GM19395 (cell line): ENCODE measurements around the gene SERPINB11.
"Not testable (repeated sequence)": the region's sequence is repeated elsewhere in the genome, so short reads cannot be mapped to it uniquely, and the experiment has no call there.

Experiments
- ATAC-seq: cut with Tn5 transposase; IDR thresholded peaks from one replicate; pipeline ENCODE4 v1.9.1; 2021; ENCODE audit warnings: mild to moderate bottlenecking, moderate library complexity; ENCODE audit not compliant: unreplicated experiment

The SERPINB11 gene, protein sequence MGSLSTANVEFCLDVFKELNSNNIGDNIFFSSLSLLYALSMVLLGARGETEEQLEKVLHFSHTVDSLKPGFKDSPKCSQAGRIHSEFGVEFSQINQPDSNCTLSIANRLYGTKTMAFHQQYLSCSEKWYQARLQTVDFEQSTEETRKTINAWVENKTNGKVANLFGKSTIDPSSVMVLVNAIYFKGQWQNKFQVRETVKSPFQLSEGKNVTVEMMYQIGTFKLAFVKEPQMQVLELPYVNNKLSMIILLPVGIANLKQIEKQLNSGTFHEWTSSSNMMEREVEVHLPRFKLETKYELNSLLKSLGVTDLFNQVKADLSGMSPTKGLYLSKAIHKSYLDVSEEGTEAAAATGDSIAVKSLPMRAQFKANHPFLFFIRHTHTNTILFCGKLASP

DNA sequence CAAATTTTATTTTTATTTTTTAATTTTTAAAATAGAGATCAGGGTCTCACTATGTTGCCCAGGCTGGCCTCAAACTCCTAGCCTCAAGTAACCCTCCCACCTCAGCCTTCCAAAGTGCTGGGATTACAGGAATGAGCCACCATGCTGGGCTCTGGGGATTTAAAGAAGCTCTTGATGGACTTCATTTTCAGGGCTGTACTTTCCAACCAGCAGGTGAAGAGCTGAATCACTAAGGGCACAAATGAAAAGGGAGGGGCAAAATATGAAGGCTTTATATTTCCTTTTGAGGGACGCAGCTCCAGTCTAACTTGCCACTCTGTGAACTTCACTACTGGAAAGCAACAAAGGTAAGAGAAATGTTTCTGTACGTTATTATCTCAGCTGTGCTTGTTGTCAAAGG lies at the start of gene SERPINB11:
Gene SERPINB11, plus strand, starts transcription at position 301 of the 400 bp plus-strand sequence. CDS start 7,234 bp downstream, outside the sequence.
- no peak for ATAC-seq

DNA sequence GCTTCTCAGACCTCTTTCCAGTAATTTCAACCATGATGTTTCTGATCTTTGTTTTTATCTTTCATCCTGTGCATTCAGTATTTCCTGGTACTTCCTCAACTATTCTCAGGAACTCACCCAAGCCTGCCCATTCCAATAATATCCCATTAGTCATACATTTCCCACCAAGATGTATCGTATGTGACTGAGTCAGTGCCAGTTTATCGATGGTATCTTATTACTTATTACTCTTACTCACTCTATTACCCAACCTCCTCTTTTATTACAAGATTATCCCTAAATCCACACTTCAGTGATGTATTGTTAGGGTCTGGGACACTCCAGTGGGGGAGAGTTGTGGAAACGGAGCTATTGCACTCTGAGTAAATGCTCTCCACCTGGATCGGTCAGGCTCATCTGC lies 43.8 kb upstream of the SERPINB11 start:
- ATAC-seq: not testable (repeated sequence)

DNA sequence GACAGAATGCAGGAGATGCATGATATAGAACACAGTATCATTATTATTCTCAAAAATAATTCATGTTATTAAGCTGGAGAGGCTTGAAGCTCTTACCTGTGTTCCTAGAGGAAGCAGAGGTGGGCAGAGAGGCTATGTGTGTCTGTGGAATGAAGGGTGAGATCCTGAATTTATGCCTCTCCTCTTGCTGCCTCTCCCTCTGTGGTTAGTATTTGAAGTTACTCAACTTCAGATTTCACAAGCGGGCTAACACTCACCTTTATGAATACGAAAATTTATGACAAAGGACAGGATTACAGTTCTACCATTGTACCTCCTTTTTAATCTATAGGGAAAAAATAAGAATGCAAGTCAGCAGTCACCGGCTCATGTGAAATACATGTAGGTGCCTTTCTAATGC lies 41.0 kb upstream of the SERPINB11 start, which contains the start of gene SERPINB3:
Gene SERPINB3, minus strand, starts transcription at position 144 of the 400 bp plus-strand sequence. CDS start 677 bp downstream, outside the sequence.
- ATAC-seq: not testable (repeated sequence)

DNA sequence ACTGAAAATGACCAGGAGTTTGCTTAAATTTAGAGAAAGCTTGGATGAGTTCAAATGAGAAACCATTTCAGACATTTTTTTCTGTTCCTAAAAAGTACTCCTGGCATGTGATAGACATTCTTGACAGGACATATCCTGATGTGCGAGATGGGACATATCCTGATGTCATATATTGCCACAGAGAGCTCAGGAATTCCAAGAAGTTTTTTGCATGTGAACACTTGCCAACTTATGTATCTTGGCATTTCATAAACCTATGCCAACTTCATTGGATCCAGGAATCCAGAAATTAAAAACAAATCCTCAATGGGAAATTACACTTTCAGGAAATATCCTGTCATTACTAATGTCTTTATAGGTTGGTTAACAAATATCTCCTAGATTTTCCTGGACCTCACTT lies 38.2 kb upstream of the SERPINB11 start:
- no peak for ATAC-seq

DNA sequence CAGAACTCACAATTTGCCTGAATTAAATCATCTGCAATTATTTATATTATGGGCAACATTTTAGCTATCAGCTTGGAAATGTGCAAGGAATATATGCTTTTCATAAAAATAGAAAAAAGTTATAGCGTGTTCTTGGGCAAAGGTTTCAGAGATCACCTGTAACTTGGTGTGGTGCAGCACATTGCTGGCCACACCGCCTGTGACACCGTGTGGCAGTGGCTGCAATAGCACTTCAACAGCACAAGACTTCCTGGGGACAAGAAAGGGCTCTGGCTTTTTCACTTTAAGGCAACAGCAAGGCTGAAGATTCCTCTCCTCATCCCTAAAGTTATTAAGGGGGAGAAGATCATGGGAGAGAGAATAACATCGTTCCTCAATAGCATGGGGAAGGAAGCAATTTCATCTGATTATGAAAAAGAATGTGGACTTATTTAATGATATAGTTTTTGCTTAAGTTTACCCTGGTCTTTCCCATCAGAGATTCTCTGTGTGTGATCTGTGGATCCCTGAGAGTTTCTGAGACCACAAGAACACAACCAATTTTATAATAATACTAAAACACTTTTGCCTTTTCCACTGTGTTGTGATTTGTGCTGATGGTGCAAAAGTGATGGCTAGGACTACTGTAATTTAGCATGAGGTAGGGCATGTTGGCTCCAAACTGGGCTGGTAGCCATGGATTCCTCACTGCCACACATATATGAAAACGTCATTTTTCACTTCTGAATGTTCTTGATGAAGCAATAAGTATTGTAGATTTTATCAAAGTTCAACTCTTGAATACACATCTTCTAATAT lies 26.0 kb upstream of the SERPINB11 start:
- peak; percentile 81 for ATAC-seq

DNA sequence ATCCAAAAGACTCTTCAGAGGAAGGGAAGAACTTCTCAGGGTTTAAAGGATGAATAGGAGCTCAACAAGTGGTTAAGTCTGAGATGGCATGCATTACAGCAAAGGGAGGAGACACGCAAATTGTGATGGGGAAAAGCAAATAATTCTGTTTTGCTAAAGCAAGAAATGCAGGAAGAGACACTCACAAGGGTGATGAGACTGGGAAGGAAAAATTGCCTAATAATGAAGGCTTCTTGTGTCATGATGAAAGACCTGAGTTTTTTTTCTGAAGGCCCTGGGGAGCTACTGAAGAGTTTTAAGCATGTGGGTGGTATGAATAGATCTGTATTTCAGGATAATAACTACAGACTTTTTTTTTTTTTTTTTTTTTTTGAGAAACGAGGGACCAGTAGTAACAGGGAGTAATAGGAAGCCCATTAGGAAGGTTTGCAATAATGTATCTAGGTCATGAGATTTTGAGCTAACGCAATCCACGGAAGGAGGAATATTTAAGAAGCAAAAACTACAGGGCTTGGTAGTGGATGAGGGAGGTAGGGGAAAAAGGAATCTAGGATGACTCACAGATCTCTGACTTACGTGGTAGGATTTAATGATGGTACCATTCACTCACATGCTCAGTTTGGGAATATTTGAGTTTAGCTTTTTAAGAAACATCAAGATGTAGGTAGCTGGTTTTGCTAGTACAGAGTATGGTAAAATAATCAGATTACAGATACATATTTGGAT lies 25.1 kb upstream of the SERPINB11 start:
- ATAC-seq: no peak

DNA sequence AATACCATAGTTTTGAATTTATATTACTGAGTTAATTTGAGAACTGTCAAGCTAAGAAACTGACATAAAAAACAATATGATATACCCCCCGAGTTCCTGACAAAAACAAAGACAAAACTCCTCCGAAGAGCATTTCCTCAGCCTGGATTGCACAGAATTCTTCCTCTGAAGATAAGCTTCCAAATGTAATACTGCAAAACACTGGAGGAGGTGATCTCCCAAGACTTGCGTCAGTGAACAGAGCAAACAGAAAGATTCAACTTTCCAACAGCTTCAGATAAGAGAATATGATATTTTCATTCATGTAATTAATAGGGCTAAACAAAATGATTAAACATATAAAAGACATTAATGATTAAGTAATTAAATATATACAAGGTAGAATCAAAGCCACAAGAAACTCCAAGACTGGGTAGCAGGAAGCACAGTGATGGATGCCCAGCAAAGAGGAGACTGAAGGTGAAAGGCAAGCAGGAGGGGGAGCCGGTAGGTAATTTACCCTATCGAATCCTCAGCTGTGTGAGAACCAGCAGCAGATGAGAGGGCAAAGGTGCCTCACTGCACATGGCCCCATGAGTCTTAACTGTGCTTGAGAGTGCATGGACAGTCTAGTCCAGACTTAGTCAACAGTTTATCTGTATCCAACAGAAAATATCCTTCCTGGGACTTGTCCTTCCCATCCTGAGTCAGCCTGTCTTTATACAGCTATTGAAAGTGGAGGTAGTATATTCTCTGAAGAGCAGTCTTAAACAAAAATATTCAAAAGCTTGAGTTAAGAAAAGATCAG lies 22.7 kb upstream of the SERPINB11 start:
- ATAC-seq: no peak

DNA sequence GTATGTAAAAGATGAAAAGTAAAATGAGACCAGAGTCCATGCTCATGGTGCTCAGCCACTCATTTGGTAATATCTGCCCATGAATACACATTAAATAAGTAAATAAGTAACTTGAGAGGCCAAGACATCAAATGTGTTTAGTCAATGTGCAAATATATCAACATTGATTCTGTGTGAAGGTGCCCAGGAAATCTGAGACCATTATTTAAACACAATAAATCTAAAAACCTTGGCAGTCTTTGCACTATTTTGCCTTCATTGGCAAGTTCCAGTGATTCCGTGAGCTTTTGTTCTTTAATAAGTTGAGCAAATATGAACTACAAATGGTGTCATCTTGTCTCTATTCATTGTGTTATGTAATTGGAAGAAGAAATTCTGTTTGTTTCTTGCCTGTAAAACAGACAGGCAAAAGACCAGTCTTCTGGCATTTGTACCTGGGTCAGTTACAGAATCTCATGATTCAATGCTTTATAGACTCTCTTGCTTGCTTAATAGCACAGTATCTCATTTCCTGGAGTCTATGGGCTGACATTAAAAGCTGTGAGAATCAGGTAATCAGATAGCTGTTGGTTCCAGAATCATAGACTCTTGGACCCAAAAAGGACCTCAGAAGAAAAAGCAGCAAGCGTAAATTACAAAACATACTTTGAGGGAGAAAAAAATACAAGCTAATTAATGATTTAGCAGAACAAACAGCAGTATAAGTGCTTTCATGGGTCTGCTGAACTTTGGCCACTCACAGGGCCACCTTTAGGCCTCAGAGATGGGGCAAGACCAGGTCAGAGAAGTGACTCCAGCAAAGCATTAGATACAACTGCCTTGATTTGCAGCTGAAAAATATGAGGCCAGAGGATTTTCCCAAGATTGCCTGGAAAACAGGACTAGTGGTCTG lies 21.1 kb upstream of the SERPINB11 start:
- ATAC-seq: no peak

DNA sequence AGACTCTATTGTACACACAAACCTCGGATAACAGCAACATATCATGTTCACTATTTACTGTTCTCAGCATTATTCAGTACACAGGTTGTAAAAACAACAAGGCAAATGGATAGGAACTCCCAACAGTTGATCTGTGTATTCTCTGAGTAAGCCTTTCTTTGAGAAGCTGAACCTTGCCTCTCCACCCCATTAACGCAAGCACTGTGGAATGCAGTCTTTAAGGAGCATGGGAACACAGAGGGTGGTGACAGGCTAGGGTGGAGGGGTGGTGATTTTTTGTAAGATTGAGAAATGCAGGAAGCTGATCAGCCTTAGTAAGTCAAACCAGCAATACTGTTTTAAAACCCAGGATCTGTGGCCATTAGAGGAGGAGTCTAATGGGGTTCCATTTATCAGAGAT lies 19.6 kb upstream of the SERPINB11 start:
- ATAC-seq: no peak

DNA sequence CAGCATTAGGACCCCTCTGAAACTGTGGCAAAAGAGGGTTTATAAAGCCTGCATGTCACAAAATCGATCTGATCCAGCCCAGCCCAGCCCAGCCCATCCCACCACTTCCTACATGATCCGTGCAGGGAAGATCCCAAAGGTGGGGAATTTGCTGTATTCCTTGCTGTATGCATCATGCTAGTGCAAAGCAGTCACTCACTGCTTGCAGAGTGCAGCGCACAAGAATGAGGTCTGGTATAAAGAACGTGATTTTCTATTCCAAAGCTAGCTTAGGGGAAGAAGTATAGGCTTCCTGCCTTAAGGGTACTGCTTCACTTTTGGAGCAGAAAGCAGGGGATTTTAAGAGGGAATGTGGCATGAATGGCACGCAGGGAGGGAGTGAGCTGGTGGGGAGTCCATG lies 18.9 kb upstream of the SERPINB11 start:
- ATAC-seq: no peak

DNA sequence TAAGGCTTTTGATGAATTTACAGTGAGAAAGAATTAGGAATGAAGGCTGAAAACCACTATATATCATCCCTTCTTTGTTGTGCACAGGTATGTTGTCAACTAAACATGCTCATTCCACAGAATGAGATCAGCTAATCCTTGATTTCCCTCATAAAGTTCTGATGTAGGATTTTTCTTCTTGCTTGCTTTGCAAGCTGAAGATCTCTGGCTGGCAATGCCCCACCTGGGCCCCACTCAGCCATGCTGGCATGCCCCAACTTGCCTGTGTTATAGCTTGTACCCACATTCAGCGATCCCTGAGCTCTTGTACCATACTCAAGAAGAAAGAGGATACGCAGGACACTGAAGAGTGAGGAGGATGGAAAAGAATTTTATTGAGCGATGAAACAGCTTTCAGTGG lies 18.0 kb upstream of the SERPINB11 start:
- ATAC-seq: no peak

DNA sequence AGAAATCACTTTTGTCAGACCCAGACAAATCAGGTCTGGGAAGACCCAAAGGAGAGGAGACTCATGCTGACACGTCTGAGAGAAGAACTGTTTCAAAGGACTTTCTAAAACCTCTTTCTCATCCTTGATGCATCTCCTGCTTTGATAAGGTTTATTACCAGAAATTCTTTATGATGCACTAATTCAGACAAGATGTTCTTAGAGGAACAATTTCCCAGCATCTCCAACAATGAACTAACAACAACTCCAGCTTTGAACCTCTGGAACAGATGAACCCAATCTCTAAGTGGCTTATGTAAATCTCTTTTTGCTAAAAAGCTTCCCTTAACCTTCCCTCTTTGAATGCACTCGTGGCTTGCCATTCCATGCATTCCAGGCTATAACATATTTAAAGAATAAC lies 15.9 kb upstream of the SERPINB11 start:
- no peak for ATAC-seq

DNA sequence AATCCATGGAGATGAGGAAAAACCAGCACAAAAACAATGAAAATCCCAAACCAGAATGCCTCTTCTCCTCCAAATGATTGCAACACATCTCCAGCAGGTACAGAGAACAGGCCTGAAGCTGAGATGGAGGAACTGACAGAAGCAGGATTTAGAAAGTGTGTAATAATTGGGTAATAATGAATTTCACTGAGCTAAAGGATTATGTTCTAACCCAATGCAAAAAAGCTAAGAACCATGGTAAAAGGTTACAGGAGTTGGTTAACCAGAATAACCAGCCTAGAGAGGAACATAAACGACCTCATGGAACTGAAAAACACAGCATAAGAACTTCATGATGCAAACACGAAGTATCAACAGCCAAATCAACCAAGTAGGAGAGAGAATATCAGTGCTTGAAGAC lies 13.7 kb upstream of the SERPINB11 start:
- no peak for ATAC-seq

DNA sequence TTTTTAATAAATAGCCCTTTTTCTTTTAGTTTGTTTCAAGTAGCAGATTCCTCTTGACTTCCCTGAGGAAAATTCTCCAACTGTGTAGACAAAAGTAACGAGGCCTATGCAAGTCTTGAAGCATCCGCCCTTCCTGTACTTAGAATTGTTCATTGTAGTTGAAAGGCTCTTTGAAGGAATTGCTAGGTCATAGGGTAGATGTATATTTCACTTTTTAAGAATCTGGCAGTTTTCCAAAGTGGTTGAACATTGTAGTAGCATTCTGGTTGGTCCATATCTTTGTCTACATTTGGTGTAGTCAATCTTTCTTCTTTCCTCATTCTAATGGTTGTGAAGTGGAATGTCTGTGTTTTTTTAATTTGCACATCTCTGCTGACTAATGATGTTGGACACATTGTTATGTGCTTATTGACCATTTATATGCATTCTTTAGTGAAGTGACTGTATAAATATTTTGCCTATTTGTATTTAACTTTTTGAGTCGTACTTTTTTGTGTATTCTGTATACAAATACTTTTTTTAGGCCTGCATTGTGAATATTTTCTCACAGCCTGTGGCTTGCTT lies 5.6 kb upstream of the SERPINB11 start:
- ATAC-seq: no peak

DNA sequence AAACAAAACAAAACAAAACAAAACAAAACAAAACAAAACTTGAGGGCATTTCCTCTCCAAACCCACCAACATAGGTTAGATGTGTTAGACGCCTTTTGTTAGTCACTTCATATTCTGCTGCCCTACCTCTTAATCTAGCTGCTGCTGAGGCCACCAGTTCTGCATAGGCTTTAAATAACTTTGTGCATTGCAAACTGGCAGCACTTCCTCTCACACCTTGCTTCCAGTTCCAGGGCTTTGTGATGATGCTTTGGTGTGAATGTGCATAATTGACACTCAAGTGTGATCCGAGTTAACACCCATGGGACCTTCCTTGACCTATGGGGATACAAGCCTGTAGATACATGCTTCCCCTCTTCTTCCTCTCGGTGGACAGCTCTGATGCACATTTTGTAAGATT lies 2.3 kb upstream of the SERPINB11 start:
- no peak for ATAC-seq

DNA sequence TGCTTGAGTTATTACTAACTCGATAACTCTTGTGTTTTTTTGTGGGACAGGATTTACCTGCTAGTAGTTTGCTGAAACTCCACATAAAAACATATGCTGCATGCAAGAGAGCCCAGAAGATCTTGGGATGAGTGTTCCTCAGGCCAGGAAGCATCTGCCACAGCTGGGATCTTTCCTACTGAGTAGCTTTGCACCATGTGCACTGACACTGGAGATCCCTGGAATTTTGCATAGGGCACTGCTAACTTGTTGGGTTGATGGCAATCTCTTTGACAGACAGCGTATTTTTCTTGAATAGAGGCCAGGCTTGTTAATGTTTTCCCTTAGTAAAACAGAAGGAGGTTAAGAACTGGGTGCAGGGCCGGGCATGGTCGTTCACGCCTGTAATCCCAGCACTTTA lies 808 bp upstream of the SERPINB11 start:
- ATAC-seq: no peak

DNA sequence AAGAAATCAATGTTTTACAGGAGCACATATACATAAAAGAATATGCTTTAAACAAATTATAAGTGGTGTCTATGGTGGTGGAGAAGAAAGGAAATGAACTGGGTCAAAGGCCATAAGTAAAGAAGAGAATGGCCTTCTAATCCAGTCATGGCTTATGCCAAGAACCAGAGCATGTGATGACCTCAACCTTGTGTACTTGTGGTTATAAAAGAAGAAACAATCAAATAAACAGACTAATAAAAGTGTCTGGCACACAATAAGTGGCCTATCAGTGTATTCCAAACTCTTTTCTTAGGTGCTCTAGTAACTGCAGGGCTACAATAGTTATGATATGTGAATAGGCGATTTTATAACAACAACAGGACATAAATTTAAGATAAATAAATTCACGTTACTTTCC lies 2.6 kb downstream of the SERPINB11 start:
- ATAC-seq: no peak

DNA sequence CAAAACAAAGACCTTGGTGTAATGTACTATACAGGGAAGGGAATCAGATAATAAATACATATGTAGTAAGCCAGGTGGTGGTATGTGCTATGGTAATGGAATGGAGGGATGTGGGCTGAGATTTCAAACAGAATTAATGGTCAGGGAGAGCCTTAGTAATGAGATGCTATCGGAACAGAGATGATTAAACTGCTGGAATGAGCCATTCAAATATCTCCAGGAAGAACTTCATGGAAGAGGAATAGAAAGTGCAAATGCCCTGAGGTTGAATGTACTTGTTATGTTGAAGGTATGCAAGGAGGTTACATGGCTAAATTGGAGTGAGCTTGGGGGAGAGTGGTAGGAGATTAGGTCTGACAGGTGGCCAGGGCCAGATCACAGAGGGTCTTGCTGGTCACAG lies 5.1 kb downstream of the SERPINB11 start:
- ATAC-seq: no peak

DNA sequence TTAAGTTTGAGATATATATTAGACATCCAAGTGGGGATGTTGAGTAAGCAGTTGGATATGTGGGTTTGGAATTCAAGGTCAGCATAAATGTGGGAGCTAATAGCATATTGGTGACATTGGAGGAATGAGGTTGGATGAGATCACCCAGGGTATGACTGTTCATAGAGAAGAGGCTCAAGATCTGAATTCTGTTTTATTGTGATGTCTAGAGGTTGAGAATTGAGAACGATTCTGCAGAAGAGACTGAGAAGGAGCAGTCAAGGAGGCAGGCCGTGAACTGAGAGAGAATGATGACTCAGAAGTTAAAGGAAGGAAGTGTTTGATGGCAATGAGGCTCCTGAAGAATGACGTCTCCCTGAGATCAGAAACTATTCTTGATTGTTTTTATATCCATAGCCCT lies 5.9 kb downstream of the SERPINB11 start:
- ATAC-seq: no peak
